Measurements from ENCODE around the gene SLC9B2. TPM values are rescaled to one million over a fixed set of nuclear protein-coding genes. Genes with fewer than 3 reads are reported as not detected.

SLC9B2 gene
- total RNA-seq, 4 donors from 2014 or later, result 12.9 to 34.0 (median 19.0) TPM

DNA sequence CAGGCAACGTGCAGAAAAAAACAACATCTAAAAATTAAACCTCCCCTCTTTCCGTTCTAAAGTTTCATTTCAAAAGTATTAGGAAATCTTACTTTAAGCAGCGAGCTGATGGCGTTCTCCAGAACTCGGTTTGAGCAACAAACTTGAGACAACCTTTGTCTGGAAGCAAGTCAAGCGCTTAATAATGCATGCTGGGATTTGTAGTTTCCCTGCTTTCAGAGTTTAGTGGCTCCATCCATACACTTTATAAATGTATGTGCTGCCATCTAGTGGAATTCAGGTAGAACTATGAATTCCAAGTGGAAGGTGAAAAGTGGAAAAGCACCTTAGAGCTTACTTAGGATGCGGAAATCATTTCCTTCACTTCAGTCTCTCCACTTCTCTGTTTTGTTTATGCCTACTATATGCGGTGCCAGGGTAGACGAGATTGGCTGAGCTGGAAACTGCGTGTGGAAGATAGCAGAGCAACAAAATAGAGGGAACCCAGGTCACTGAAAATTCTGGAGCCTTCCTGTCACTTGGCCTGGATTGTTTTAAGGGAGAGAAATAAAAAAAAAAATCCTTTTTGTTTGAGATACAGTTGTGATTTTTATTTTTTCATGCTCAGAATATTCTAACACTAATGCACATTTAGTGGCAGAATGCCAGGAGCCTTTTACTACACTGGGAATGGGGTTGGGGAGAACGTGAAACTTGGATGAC lies 23.3 kb upstream of the SLC9B2 start, which contains the start of gene BDH2:
Gene BDH2, minus strand, starts transcription at position 144 of the 702 bp plus-strand sequence. CDS start 3,580 bp downstream, outside the sequence.
- Histone ChIP-seq H3K9me3 (no peaks in the 10 kb centered on the region), H3K27me3 (no peaks in the 10 kb centered on the region), H3K27ac (replicated peaks in 1 of 4) (peak within 1 kb of the TSS; percentile 72 to 80 (median 76)), H3K4me3 (peak within 1 kb of the TSS; percentile 51 to 61 (median 56)), H3K36me3 (no peaks in the 10 kb centered on the region), H3K4me1 (peaks cover 11 to 40% (median 34%) of the 10 kb centered on the region in 4 donors)
- no peak for DNase-seq (ENCODE audit: extremely low spot score)
- 8% methylated on average over 11 of the region's 11 CpGs for WGBS
- TF ChIP-seq EP300 (IDR thresholded peaks at IDR 0.05) (no peak), POLR2AphosphoS5 (IDR thresholded peaks at IDR 0.05) (peak; percentile 76 to 82), POLR2A (IDR thresholded peaks at IDR 0.05; ENCODE audit: low read depth) (no peak)
- TF ChIP-seq, protein P1, sequence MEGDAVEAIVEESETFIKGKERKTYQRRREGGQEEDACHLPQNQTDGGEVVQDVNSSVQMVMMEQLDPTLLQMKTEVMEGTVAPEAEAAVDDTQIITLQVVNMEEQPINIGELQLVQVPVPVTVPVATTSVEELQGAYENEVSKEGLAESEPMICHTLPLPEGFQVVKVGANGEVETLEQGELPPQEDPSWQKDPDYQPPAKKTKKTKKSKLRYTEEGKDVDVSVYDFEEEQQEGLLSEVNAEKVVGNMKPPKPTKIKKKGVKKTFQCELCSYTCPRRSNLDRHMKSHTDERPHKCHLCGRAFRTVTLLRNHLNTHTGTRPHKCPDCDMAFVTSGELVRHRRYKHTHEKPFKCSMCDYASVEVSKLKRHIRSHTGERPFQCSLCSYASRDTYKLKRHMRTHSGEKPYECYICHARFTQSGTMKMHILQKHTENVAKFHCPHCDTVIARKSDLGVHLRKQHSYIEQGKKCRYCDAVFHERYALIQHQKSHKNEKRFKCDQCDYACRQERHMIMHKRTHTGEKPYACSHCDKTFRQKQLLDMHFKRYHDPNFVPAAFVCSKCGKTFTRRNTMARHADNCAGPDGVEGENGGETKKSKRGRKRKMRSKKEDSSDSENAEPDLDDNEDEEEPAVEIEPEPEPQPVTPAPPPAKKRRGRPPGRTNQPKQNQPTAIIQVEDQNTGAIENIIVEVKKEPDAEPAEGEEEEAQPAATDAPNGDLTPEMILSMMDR (IDR thresholded peaks at IDR 0.05), result peak; percentile 78 to 87 (median 79)
- intact Hi-C loops (cut with DNase I), result loop anchor here (2.0 to 10.0 kb wide), 6 partner anchors 53 to 755 kb away; partner anchors contain the start of genes SLC39A8 and SLC9B1

DNA sequence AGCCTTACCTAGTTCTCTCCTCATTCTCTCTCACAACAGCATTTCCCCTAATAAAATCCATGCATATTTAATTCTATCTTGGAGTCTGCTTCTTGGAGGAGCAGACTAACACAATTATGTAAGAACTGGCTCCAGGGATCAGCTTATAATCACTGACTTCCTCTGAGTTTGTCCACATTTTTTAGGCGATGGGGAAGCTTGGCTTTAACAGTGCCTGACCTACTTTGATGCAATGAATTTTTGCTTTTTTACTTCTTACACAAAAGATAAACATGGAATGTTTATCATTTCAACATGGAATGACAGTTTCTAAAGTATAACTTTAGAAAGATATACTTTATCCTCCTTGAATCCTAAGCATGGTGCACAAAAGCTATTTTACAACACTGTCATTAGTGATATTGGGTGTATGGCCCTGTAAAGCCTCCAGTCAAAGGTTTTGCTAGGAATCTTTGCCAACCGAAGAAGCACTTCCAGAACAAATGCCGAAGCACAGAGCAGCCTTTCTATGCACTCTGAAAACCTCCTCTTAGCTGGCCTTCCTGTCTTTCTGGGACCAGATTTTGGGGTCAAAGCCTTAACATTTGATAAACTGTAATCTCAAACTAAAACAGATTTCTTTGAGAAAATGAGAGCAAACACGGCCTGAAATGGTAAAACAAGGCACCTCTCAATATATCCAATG lies 22.3 kb upstream of the SLC9B2 start:
- H3K27ac ChIP-seq (replicated peaks in 1 of 4), result peak overlapping the region; percentile 72 to 80 (median 76)
- 8% methylated on average over 4 of the region's 4 CpGs for WGBS
- no peak for DNase-seq (ENCODE audit: extremely low spot score)
- TF ChIP-seq EP300 (IDR thresholded peaks at IDR 0.05), result no peak
- TF ChIP-seq POLR2AphosphoS5 (IDR thresholded peaks at IDR 0.05), result no peak
- no peak for TF ChIP-seq POLR2A (IDR thresholded peaks at IDR 0.05; ENCODE audit: low read depth)
- TF ChIP-seq, protein P1 (IDR thresholded peaks at IDR 0.05), result no peak
- intact Hi-C loops (cut with DNase I), result loop anchor here (2.0 to 10.0 kb wide), 5 partner anchors 80 to 754 kb away; partner anchors contain the start of genes SLC39A8 and SLC9B1
- peaks cover 0 to 3% (median 0%) of the 10 kb centered on the region in 4 donors for H3K36me3 ChIP-seq
- peak overlapping the region; percentile 51 to 61 (median 56) for H3K4me3 ChIP-seq
- no peaks in the 10 kb centered on the region for H3K9me3 ChIP-seq
- H3K27me3 ChIP-seq, result no peaks in the 10 kb centered on the region
- H3K4me1 ChIP-seq, result peaks cover 11 to 42% (median 35%) of the 10 kb centered on the region in 4 donors

DNA sequence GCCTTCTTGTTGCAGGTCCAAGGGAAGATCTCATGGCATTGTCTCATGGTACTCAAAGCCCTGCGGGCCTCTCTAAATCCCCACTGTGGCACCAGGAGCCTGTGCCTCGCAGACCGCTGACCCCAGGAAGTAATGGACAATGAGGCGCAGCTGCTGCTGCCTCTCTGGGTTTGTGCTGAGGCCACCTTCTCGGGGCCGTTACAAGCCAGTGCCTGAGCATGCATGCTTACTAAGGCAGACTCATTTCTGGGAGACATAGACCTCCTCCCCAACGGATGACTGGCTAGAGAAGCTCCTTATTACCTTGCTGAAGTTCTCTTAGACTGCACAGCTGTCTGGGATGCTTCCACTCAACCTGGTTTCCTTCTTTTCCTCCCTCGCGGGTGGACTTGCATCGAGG lies 21.8 kb upstream of the SLC9B2 start:
- intact Hi-C loops (cut with DNase I), result loop anchor here (2.0 to 10.0 kb wide), 5 partner anchors 80 to 754 kb away; partner anchors contain the start of genes SLC39A8 and SLC9B1
- no peak for TF ChIP-seq POLR2AphosphoS5 (IDR thresholded peaks at IDR 0.05)
- no peak for TF ChIP-seq POLR2A (IDR thresholded peaks at IDR 0.05; ENCODE audit: low read depth)
- TF ChIP-seq, protein P1 (IDR thresholded peaks at IDR 0.05), result no peak
- no peak for TF ChIP-seq EP300 (IDR thresholded peaks at IDR 0.05)

DNA sequence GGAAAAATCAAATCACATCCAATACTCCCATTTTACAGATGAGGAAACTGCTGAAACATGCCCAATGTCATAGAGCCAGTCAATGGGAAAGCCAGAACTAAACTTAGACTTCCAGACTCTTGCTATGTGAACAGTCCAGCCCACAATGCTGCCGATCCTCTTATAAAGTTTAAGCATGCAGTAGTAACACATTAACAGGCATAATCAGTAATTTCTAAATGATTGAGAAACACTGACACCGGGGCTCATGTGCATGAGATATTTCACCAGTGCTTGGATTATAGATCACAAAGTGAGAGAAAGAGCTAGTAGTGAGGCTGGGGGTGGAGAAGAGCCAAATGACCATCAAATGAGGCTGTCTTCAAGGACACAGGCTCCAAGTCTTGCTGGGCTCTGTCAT lies 20.6 kb upstream of the SLC9B2 start:
- no peak for TF ChIP-seq POLR2A (IDR thresholded peaks at IDR 0.05; ENCODE audit: low read depth)
- TF ChIP-seq EP300 (IDR thresholded peaks at IDR 0.05), result no peak
- TF ChIP-seq POLR2AphosphoS5 (IDR thresholded peaks at IDR 0.05), result no peak
- TF ChIP-seq, protein P1 (IDR thresholded peaks at IDR 0.05), result no peak
- intact Hi-C loops (cut with DNase I), result loop anchor here (5.0 to 10.0 kb wide), 4 partner anchors 222 to 752 kb away; partner anchors contain the start of gene SLC39A8
- no peaks in the 10 kb centered on the region for H3K9me3 ChIP-seq

More for the DNA sequence above, 21.8 kb upstream of the SLC9B2 start:
- Histone ChIP-seq H3K27ac (replicated peaks in 1 of 4) (peak overlapping the region in 3 of 4 donors; percentile 75 to 80 (median 78)), H3K4me1 (peaks cover 11 to 42% (median 35%) of the 10 kb centered on the region in 4 donors), H3K36me3 (peaks cover 0 to 5% (median 0%) of the 10 kb centered on the region in 4 donors), H3K4me3 (peak overlapping the region; percentile 51 to 61 (median 56)), H3K27me3 (no peaks in the 10 kb centered on the region), H3K9me3 (no peaks in the 10 kb centered on the region)
- WGBS, result 65% methylated on average over 7 of the region's 10 CpGs
- no peak for DNase-seq (ENCODE audit: extremely low spot score)

More for the DNA sequence above, 20.6 kb upstream of the SLC9B2 start:
- Histone ChIP-seq H3K36me3 (peaks cover 0 to 5% (median 1%) of the 10 kb centered on the region in 4 donors), H3K27me3 (no peaks in the 10 kb centered on the region), H3K4me3 (no peak overlapping the region), H3K27ac (replicated peaks in 1 of 4) (no peak overlapping the region), H3K4me1 (peaks cover 11 to 42% (median 35%) of the 10 kb centered on the region in 4 donors)
- no peak for DNase-seq (ENCODE audit: extremely low spot score)
- 77% methylated on average over 2 of the region's 2 CpGs for WGBS
